ENCODE results near the gene IFT80.
"Not testable (repeated sequence)": the region's sequence is repeated elsewhere in the genome, so short reads cannot be mapped to it uniquely, and the experiment has no call there.

Gene IFT80

GRCh38 chr3:160355826-160356225, 43.2 kb downstream of the IFT80 start:
- DNase-seq, result no peak

DNA sequence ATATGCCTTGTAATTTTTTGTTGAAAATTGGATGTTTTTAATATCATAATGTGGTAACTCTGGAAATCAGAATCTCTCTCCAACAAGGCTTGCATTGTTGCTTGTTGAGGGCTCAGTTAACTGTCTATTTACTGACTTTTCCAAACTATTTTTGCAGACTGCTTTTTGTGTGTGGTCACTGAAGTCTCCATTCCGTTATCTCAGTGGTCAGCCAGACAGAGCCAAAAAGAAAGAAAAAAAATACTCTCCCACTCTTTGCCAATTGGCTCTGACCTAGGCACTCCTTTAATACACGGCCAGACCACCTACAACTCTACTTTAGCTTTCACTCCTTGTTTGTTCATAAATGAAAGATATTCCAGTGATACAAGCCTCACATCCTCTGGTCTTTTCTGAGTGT, 52.5 kb downstream of the IFT80 start:
- no peak for DNase-seq

- DNase-seq, result no peak
These were observed 55.9 kb downstream of the IFT80 start for GRCh38 chr3:160343132-160343531.

DNA sequence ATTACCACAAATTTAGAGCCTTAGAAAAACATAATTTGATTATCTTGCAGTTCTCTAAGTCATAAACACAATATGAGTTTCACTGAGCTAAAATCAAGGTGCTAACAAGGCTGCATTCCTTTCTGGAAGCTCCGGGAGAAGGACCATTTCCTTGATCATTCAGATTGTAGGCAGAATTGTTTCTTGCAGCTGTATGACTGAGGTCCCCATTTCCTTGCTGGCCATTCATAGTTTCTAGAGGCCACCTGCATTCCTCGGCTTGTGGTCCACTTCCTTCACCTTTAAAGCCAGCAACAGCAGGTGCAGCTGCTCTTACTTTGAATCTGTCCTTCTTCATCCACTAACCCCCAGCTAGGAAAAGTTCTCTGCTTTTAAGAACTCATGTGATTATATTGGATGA, 58.7 kb downstream of the IFT80 start:
- no peak for DNase-seq

- no peak for DNase-seq
These were observed 67.7 kb downstream of the IFT80 start for GRCh38 chr3:160331127-160331937.

DNA sequence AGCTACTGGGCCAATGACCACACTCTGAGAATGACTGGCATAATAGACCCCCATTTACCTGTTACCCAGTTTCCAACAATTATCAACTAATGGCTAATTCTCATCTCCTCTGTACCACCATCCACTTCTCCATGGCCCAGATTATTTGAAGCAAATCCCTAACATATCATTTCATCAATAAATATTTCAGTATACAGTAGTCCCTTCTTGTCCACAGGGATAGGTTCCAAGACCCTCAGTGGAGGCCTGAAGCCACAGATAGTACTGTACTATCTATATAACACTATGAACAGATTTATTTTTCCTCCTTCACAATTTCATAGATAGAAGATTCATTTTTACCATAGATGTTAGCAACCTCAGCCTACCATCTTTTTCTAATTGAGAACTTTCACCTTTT, 68.3 kb downstream of the IFT80 start:
- DNase-seq, result no peak

DNA sequence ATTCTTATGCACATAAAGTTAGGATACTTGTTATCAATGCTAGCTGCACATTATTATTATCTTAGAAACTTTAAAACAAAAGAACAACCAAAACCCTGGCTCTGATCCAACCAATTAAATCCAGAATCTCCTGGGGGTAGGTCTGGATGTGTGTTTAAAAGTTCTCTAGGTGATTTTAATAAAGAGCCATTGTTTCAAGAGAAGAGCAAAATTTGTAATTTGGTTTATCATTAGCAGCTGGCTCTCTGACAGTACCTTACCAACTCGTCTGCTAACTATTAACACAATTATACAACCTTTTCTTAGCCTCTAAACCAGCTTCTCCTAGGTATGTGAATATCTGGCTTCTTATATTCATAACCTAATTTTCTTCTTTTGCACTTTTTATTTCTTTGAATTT, 68.9 kb downstream of the IFT80 start:
- DNase-seq, result no peak

GRCh38 chr3:160326286-160326685, 72.7 kb downstream of the IFT80 start:
- DNase-seq, result not testable (repeated sequence)

DNA sequence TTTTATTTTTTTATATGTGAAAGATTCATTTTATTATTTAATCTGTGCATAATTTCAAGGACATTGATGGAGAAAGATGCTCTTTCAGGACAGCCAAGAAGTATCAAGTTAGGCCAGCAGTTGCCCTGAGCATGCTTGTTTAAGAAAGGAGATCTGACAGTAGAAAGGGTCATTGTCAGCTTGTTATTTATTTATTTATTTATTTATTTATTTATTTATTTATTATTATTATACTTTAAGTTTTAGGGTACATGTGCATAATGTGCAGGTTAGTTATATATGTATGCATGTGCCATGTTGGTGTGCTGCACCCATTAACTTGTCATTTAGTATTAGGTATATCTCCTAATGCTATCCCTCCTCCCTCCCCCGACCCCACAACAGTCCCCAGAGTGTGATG, 77.2 kb downstream of the IFT80 start:
- DNase-seq, result not testable (repeated sequence)

DNA sequence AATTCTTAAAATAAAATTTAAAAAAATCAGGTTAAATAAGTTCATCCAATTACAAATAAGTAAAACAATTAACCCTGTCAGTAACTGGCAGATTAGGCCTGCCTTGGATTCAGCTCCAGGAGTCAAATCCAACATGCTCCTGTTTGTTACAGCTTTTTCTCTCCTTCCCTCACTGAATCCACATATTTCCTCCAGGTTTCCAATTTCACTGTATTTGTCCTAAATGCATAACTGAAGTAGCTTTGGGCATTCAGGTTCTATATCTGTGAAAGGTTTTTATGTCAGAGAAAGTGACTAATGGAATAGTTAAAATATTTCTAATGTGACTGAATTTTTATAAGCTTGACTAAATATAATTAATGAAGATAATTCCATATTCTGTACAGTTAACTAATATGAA, 79.7 kb downstream of the IFT80 start:
- no peak for DNase-seq

GRCh38 chr3:160314995-160315394, 84.0 kb downstream of the IFT80 start:
- no peak for DNase-seq

- DNase-seq, result no peak
These were observed 86.9 kb downstream of the IFT80 start for GRCh38 chr3:160312014-160312624.

DNA sequence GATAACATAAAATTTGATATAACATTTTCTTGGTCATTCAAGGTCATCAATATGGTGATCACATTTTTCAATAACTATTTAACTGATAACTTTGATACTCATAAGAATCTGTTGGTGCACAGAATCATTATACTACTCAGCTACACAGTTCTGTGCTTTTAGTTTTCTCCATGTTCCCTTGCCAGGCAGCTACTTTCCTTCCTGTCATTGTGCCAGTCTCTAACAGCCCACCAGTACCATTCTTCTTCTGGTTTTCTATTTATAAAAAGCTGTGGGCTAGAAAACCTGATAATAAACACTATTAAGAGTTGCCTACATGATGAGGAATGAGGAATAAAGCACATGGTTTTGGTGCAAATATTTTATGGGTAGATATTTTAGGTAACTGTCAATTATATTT, 96.2 kb downstream of the IFT80 start:
- DNase-seq, result no peak

- DNase-seq, result no peak
These were observed 102.4 kb downstream of the IFT80 start for GRCh38 chr3:160296591-160296990.

GRCh38 chr3:160291909-160292299, 107.1 kb downstream of the IFT80 start:
- no peak for DNase-seq

DNA sequence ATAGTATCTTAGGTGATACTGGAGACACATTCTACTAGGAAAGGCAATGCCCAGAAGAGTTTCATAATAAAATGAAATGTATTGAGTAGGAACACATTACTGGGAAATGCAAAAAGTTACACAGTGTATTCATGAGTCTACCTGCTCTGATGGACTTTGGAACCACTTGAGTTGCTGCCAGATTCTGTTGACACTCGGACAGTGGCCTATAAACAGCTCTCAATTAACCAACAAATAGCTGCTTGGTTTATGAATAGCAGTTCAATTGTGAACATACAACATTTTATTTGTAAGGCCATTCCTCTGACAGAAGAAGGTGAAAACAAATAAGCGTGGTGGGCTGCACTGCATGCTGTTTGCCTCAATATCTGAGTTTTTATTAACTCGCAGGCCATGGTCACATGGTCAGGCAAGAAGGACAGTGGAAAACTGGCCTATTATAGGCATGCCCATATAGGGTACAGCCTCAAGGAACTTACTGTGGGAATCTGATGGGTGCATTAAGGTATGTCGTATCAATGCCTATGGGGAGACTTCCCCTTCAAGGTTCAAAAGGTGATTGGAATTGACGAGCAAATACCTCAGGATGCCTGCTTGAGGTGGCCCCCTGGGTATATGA, 107.6 kb downstream of the IFT80 start:
- DNase-seq, result no peak

GRCh38 chr3:160287666-160288065, 111.4 kb downstream of the IFT80 start:
- no peak for DNase-seq

DNA sequence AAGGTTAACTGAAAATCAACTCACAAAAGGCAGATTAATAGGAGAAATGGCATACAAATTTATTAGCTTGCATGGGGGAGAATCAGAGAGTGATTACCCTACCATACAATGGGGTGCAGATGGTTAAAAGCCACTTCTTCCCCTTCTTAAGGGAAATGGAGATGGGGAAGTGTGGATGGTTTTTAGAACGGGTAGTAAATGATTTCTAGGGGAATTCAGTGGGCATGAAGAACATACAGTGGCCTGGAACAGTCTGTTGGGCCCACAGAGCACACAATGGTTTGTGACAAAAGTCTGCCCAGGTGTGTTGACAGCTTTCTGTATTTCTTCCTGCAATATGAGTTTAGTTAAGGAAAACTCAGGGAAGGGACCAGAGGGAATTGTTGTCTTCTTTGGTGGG, 112.8 kb downstream of the IFT80 start:
- DNase-seq, result no peak

DNA sequence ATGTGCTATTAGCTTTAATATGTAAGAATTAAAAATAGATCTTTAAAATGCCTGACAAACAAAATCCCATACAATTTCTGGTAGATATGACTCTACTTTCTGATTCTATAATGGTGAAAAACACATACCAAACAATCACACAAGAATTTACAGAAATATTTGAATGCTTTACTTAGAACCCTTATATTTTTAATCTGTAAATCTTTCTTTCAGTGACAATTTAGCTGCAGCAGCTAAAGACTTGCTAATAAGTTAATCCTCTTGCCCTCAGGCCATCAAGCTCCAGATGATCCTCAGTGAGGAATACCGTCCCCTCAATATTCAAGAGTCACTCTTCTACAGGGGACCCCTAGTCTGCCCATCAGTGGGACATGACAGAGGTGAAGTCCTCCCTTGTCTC, 118.2 kb downstream of the IFT80 start:
- DNase-seq, result no peak

GRCh38 chr3:160279657-160280056, 119.4 kb downstream of the IFT80 start:
- DNase-seq, result no peak

- DNase-seq, result no peak
These were observed 120.8 kb downstream of the IFT80 start for GRCh38 chr3:160278210-160278609.

- no peak for DNase-seq
These were observed 133.9 kb downstream of the IFT80 start for GRCh38 chr3:160265088-160265487.

DNA sequence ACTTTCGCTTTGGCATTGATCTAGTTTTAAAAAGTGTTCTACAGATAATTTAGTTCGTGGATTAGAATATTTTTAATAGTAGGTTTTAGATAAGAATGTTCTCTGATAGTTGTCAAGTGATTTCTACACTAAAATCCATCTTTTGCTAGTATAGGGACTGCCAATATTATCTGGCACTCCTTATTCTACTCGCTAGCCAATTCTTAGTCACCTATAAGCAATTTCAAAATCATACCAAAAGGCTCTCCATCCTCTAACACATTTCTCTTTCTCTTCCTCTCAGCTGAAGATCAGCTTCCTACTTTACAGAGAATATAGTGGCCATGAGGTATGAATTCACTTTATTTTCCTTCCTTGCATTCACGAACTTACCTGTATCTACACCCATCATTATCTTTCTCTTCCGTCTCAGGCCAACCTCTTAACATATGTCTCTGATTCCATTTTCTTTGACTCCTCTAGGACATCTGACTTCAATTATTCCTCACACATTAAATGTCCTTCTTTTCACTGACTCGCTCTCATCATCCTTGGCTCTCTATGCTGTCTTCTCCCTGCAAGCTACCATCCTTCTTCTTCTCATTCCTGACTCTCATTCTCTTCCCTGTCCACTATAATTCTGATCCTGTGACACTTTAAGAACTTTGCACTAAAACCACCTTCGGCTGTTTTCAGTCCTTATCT, 138.3 kb downstream of the IFT80 start:
- DNase-seq, result no peak

- DNase-seq, result no peak
These were observed 139.4 kb downstream of the IFT80 start for GRCh38 chr3:160259589-160259988.
